H4 (cell line): ENCODE data around the gene SPATA6L. TPM values are rescaled to one million over a fixed set of nuclear protein-coding genes. Genes with fewer than 3 reads are reported as not detected.
"Not testable (repeated sequence)": the region's sequence is repeated elsewhere in the genome, so short reads cannot be mapped to it uniquely, and the experiment has no call there.

Source experiments
- DNase-seq: peaks from one replicate; pipeline ENCODE4 v3.0.0-alpha.2; 2015; ENCODE audit warnings: low spot score
- total RNA-seq: library from RNA; depleted of rRNA; stranded (reverse); fragments of >200 nt; shearing (Covaris generic); gene quantifications from 2 replicates; pipeline ENCODE4 v1.2.3, GENCODE V29; 2014

Gene SPATA6L
- total RNA-seq, 1 experiment from 2014 or later = not detected

GRCh38 chr9:4677392-4677791 is 11.1 kb upstream of the SPATA6L start:
- no peak for DNase-seq

GRCh38 chr9:4674783-4675182 is 8.5 kb upstream of the SPATA6L start:
- peak; percentile 83 for DNase-seq

DNA sequence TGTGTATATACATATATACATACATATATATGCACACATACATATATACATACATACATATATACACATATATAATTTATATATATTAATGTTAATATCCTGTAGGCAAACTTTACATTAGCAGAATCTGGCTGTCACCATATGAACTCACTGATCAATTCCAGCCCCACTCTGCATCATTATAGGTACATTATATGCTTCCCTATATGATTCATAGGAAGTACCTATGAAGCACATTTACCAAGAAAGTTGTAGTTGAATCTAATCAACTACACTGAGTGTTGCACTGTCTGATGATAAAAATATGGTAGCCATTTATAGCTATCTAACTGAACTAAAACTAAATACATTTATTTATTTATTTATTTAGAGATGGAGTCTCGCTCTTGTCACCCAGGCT is 5.5 kb upstream of the SPATA6L start:
- no peak for DNase-seq

DNA sequence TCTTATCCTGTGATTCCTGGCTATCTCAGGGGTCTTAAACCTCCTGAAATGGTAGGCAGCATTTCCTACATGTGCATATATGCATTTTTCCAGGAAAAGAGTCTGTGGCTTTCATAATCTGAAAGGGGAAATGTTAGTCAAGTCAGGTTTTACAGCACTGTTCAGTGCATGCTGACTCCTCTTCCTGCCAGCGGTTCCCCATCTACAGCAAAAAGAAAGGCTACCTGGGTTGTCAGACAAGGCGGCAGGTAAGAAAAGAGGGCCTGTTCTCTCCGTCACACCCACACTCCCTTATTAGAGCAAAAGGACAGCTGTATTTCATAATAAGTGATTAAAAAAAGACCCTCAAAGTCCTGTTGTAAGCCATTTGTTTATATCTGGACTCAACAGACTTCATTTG is 4.3 kb upstream of the SPATA6L start:
- no peak for DNase-seq

DNA sequence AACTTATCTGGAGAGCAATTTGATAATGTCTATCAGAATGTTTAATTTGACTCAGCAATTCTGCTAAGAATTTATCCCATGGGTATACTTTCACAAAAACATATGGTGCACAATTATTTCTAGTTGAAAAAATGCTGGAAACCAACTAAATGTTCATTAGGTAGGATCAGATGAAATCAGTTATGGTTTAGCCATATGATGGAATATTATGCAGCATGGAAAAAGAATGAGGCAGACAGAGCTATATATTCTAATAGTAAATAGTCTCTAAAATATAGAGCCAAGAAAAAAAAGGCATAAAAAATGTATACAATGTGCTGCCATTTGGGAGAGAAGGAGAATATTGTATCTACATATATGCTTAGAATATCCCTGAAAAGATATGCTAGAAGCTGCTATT is 3.6 kb upstream of the SPATA6L start:
- no peak for DNase-seq

DNA sequence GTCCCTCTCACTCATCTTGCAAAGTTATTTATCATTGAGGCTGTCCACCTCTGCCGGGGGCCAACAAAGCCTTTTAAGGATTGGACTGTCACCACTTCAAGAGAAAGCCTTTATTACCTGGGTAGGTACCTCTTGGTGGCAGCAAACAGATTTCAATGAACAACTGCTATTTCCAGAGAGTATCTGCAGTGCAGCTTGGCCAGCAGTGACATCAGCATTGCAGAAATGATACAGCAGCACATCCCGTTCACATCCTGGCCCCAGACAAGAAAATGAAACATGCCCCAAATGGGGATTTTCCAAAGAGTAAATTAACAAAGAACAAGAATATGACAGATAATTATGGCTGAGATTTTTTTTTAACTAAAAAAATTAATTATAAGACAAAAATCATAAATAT is 2.3 kb upstream of the SPATA6L start:
- DNase-seq = no peak

- no peak for DNase-seq
These were observed 1.4 kb upstream of the SPATA6L start for GRCh38 chr9:4667681-4668080.

- no peak for DNase-seq
These were observed 923 bp downstream of the SPATA6L start for GRCh38 chr9:4665357-4665756.

- no peak for DNase-seq
These were observed 2.3 kb downstream of the SPATA6L start for GRCh38 chr9:4663956-4664355.

GRCh38 chr9:4662989-4663792 is 3.1 kb downstream of the SPATA6L start:
- peak; percentile 7 for DNase-seq

GRCh38 chr9:4662108-4662988 is 3.9 kb downstream of the SPATA6L start, which contains the start of gene PLPP6:
TSS of gene PLPP6 (plus strand) at chr9:4662294. CDS start at chr9:4662376, 82 bp downstream.
- peak; percentile 62 for DNase-seq

DNA sequence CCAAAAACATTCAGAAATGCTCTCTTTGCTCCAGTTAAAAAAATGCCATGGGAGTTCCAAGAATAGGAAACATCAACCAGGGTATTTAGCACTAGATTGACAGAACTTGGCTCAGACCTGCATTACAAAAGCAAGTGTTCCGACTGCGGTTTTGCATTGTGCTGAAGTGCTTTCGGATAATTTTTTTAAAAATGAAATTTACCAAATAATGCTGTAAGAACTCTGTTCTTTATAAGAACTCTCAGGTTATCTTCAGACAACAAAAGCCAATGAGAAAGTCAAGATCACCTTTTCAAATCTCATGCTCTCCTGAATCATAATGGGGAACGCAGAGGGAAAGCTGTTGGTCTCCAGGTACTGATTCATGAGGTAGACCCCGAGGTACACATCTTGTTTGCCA is 4.7 kb downstream of the SPATA6L start:
- DNase-seq = no peak

- DNase-seq = no peak
These were observed 5.1 kb downstream of the SPATA6L start for GRCh38 chr9:4661165-4661564.

GRCh38 chr9:4660665-4661064 is 5.6 kb downstream of the SPATA6L start:
- DNase-seq = not testable (repeated sequence)

DNA sequence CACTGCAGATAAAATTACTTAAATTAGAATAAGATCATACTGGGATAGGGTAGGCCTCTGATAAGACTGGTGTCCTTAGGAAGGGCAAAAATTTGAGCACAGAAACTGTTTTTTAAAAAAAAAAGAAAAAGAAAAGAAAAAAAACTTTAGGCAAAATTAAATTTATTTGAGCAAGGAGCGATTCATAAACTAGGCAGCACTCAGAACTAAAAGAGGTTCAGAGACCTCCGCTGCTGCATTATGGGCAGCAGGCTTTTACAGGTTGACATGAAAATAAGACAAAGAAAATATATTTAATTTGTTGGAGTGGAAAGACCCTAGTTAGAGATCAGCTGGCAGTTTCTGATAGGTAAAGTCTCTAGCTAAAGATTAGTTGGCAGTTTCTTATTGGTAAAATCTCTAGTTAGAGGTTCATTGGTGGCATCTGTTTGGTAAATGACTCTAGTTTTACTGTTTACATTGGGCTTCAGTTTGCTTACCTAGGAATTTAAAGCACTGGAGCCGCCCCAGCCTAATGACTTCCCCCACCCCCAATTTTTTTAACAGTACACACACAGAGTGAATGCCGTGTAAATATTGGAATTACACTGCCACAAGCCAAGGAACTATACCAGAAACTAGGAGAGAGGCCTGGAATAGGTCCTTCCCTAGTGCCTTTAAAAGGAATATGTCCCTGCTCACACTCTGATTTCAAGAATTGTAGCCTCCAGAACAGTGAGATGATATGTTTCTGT is 8.7 kb downstream of the SPATA6L start:
- DNase-seq = no peak

DNA sequence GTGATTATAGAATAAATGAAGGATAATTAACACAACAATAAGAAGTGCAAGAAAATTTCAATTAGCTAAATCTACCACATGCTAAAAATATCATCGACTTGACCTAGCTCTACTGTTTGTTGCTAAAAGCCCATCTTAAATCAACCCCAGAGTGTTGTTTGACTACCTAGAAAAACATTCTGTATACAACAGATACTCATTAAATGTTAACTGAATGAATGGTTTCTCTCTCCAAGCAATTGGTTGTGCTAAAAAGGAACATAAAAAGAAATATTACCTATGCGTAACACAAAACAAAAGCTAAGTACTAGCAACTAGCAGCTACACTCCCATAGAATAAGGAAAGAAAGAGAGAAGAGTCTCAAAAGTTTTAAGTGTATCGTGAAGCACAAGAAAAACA is 9.7 kb downstream of the SPATA6L start:
- no peak for DNase-seq

- DNase-seq = not testable (repeated sequence)
These were observed 10.1 kb downstream of the SPATA6L start for GRCh38 chr9:4656196-4656595.

- DNase-seq = no peak
These were observed 11.7 kb downstream of the SPATA6L start for GRCh38 chr9:4654538-4654937.

DNA sequence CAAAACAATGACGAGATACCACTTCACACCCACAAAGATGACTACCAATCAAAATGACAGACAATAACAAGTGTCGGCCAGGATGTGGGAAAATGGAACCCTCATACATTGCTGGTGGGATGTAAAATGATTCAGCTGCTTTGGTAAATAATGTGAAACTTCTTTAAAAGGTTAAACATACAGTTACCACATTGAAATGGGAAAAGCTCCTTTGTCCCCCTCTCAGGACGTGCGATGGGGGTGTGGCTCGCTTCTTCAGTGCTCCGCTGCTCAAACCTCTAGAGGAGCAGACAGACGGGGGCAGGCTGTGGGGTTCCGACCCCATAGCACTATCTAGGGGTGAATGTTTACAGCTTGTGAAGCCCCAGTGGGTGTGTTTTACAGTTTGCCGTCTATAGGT is 12.2 kb downstream of the SPATA6L start:
- no peak for DNase-seq

- DNase-seq = no peak
These were observed 23.9 kb downstream of the SPATA6L start for GRCh38 chr9:4642351-4642750.

DNA sequence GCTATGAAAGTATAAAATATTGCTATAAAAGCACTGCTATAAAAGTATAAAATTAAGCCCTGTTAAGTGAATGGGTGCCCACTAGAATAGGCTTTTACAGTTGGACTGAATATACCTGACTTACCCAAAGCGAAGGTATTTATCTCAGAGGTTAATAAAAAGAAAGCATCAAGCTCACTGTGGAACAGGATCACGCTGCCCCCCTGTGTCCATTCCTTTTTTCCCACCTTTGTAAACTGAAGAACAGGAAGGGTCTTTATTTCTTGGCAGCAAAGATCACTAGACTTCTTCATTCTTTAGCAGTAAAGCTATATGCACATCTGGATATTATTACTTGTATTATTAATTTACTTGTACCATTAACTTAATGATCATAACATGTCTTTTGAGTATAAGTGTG is 26.3 kb downstream of the SPATA6L start:
- no peak for DNase-seq

DNA sequence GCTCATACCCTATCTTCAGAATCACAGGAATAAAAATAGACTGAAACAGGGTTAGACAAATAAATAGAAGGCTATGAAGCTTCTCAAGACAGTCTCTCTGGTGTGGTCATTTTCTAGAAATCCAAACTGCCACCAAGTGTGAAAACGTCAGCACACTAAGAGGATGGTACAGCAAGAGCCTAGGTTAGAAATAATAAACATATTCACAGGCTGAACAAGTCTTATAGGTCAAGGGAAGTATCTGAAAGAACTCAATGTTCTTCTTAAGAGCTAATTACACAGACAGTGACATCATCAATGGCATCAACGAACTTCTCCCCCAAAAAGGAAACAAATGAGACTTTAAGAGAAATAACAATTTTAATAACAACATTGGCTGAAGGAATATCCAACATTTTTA is 26.9 kb downstream of the SPATA6L start:
- DNase-seq = no peak
